ENCODE data around the gene FNDC7.
"Not testable (repeated sequence)": the region's sequence is repeated elsewhere in the genome, so short reads cannot be mapped to it uniquely, and the experiment has no call there.

Gene FNDC7

DNA sequence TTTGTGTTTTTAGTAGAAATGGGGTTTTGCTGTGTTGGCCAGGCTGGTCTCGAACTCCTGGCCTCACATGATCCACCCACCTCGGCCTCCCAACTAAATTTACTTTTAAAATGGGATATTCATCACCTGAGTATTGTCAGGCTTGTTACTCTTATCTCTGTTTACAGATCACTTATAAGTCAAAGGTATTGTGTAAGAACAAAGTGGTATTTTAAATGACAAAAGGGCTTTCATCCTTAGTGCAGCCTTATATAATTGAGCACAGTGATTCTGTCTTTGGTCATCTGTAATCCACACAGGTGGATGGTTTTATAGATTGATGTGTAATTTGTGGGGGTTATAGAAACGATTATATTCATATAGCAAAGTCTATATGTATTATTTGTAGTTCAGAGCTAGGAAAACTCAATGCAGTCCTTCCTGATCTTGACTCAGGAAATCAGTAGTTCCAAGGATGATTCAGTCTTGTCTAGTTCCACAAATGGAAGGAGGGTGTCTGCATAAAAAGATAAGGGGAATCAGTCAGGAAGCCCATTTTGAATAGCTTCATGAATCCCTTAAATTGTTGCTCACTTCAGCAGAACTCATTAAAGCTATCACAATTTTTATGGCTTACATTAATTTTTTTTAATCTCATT, 68.3 kb downstream of the FNDC7 start:
- Histone ChIP-seq H3K9ac (ENCODE audit: low read depth, low read length, poor library complexity) (no peak overlapping the region), H3K23ac (ENCODE audit: low read depth, low read length, poor library complexity) (no peak overlapping the region), H2AK5ac (ENCODE audit: low read depth, low read length) (no peak overlapping the region), H2AFZ (ENCODE audit: low read length) (no peak overlapping the region), H2BK15ac (ENCODE audit: low read length) (no peak overlapping the region), H3K18ac (ENCODE audit: low read length) (no peak overlapping the region), H3K4ac (ENCODE audit: low read length) (no peak overlapping the region), H3K4me3 (ENCODE audit: low read length in 2 of 2) (no peak overlapping the region), H2BK5ac (ENCODE audit: low read length) (no peak overlapping the region), H3K27me3 (ENCODE audit: control insufficient read depth in 3 of 3, insufficient read depth in 3 of 3, low read depth in 1 of 3, low read length in 3 of 3) (no peaks in the 10 kb centered on the region), H3K4me1 (ENCODE audit: control insufficient read depth in 2 of 2, insufficient read depth in 1 of 2, low read depth in 1 of 2, low read length in 2 of 2) (no peaks in the 10 kb centered on the region), H4K8ac (ENCODE audit: low read depth, low read length) (no peak overlapping the region), H3K9me3 (replicated peaks in 1 of 2; ENCODE audit: control insufficient read depth in 2 of 2, insufficient read depth in 1 of 2, low read depth in 1 of 2, low read length in 2 of 2) (peaks cover 10 to 33% of the 10 kb centered on the region in 2 donors), H3K4me2 (ENCODE audit: insufficient read depth, low read length, poor library complexity, severe bottlenecking) (no peak overlapping the region), H2BK120ac (ENCODE audit: low read depth, low read length) (no peak overlapping the region), H3K79me1 (ENCODE audit: low read depth, low read length) (no peaks in the 10 kb centered on the region), H3K14ac (ENCODE audit: low read length) (no peak overlapping the region), H3K27ac (replicated peaks; ENCODE audit: low read length) (no peak overlapping the region), H3K36me3 (replicated peaks in 1 of 2; ENCODE audit: control insufficient read depth in 2 of 2, insufficient read depth in 2 of 2, low read length in 2 of 2) (peaks cover 12 to 98% of the 10 kb centered on the region in 2 donors), H2BK12ac (ENCODE audit: low read length) (no peak overlapping the region), H4K91ac (ENCODE audit: low read depth, low read length, poor library complexity) (no peak overlapping the region)
- no peak for DNase-seq (ENCODE audit: low spot score)
- no CpG with 5 or more reads among the region's 3 CpGs for WGBS, 2 donors (ENCODE audit: extremely low coverage in 2 of 2, insufficient read length in 2 of 2, insufficient replicate concordance in 1 of 2)

- H2BK15ac ChIP-seq (ENCODE audit: low read length); H2BK5ac ChIP-seq (ENCODE audit: low read length); H3K27ac ChIP-seq (replicated peaks; ENCODE audit: low read length); H3K4ac ChIP-seq (ENCODE audit: low read length); H2AFZ ChIP-seq (ENCODE audit: low read length); H3K14ac ChIP-seq (ENCODE audit: low read length); H2BK12ac ChIP-seq (ENCODE audit: low read length); H3K18ac ChIP-seq (ENCODE audit: low read length); DNase-seq (ENCODE audit: low spot score); H4K91ac ChIP-seq (ENCODE audit: low read depth, low read length, poor library complexity); H3K4me3 ChIP-seq (ENCODE audit: low read length in 2 of 2); H3K79me1 ChIP-seq (ENCODE audit: low read depth, low read length); H2BK120ac ChIP-seq (ENCODE audit: low read depth, low read length); H3K27me3 ChIP-seq (ENCODE audit: control insufficient read depth in 3 of 3, insufficient read depth in 3 of 3, low read depth in 1 of 3, low read length in 3 of 3); H3K4me1 ChIP-seq (ENCODE audit: control insufficient read depth in 2 of 2, insufficient read depth in 1 of 2, low read depth in 1 of 2, low read length in 2 of 2); H3K23ac ChIP-seq (ENCODE audit: low read depth, low read length, poor library complexity); H4K8ac ChIP-seq (ENCODE audit: low read depth, low read length); H3K4me2 ChIP-seq (ENCODE audit: insufficient read depth, low read length, poor library complexity, severe bottlenecking); H3K9ac ChIP-seq (ENCODE audit: low read depth, low read length, poor library complexity); H2AK5ac ChIP-seq (ENCODE audit: low read depth, low read length): not testable (repeated sequence)
- Histone ChIP-seq H3K36me3 (replicated peaks in 1 of 2; ENCODE audit: control insufficient read depth in 2 of 2, insufficient read depth in 2 of 2, low read length in 2 of 2) (peaks cover 14 to 98% of the 10 kb centered on the region in 2 donors), H3K9me3 (replicated peaks in 1 of 2; ENCODE audit: control insufficient read depth in 2 of 2, insufficient read depth in 1 of 2, low read depth in 1 of 2, low read length in 2 of 2) (peaks cover 11 to 38% of the 10 kb centered on the region in 2 donors)
- WGBS, 2 donors (ENCODE audit: extremely low coverage in 2 of 2, insufficient read length in 2 of 2, insufficient replicate concordance in 1 of 2): no CpG with 5 or more reads among the region's 1 CpG
Measured at GRCh38 chr1:108781575-108781944, 68.9 kb downstream of the FNDC7 start.

GRCh38 chr1:108785264-108785663, 72.6 kb downstream of the FNDC7 start:
- no peak overlapping the region for H3K4ac ChIP-seq (ENCODE audit: low read length)
- H4K91ac ChIP-seq (ENCODE audit: low read depth, low read length, poor library complexity): no peak overlapping the region
- H3K9ac ChIP-seq (ENCODE audit: low read depth, low read length, poor library complexity): no peak overlapping the region
- no peaks in the 10 kb centered on the region for H3K4me1 ChIP-seq (ENCODE audit: control insufficient read depth in 2 of 2, insufficient read depth in 1 of 2, low read depth in 1 of 2, low read length in 2 of 2)
- no peak overlapping the region for H2BK120ac ChIP-seq (ENCODE audit: low read depth, low read length)
- no peaks in the 10 kb centered on the region for H3K79me1 ChIP-seq (ENCODE audit: low read depth, low read length)
- H3K14ac ChIP-seq (ENCODE audit: low read length): no peak overlapping the region
- H2AFZ ChIP-seq (ENCODE audit: low read length): no peak overlapping the region
- H2AK5ac ChIP-seq (ENCODE audit: low read depth, low read length): no peak overlapping the region
- no CpG with 5 or more reads among the region's 6 CpGs for WGBS, 2 donors (ENCODE audit: extremely low coverage in 2 of 2, insufficient read length in 2 of 2, insufficient replicate concordance in 1 of 2)
- no peak overlapping the region for H3K27ac ChIP-seq (replicated peaks; ENCODE audit: low read length)
- DNase-seq (ENCODE audit: low spot score): no peak
- peaks cover 11 to 48% of the 10 kb centered on the region in 2 donors for H3K9me3 ChIP-seq (replicated peaks in 1 of 2; ENCODE audit: control insufficient read depth in 2 of 2, insufficient read depth in 1 of 2, low read depth in 1 of 2, low read length in 2 of 2)
- H3K4me2 ChIP-seq (ENCODE audit: insufficient read depth, low read length, poor library complexity, severe bottlenecking): no peak overlapping the region
- no peak overlapping the region for H3K4me3 ChIP-seq (ENCODE audit: low read length in 2 of 2)
- no peak overlapping the region for H2BK15ac ChIP-seq (ENCODE audit: low read length)
- no peak overlapping the region for H4K8ac ChIP-seq (ENCODE audit: low read depth, low read length)
- H3K23ac ChIP-seq (ENCODE audit: low read depth, low read length, poor library complexity): no peak overlapping the region
- H2BK12ac ChIP-seq (ENCODE audit: low read length): no peak overlapping the region
- no peak overlapping the region for H3K18ac ChIP-seq (ENCODE audit: low read length)
- peaks cover 14 to 89% of the 10 kb centered on the region in 2 donors for H3K36me3 ChIP-seq (replicated peaks in 1 of 2; ENCODE audit: control insufficient read depth in 2 of 2, insufficient read depth in 2 of 2, low read length in 2 of 2)
- H3K27me3 ChIP-seq (ENCODE audit: control insufficient read depth in 3 of 3, insufficient read depth in 3 of 3, low read depth in 1 of 3, low read length in 3 of 3): no peaks in the 10 kb centered on the region
- no peak overlapping the region for H2BK5ac ChIP-seq (ENCODE audit: low read length)

DNA sequence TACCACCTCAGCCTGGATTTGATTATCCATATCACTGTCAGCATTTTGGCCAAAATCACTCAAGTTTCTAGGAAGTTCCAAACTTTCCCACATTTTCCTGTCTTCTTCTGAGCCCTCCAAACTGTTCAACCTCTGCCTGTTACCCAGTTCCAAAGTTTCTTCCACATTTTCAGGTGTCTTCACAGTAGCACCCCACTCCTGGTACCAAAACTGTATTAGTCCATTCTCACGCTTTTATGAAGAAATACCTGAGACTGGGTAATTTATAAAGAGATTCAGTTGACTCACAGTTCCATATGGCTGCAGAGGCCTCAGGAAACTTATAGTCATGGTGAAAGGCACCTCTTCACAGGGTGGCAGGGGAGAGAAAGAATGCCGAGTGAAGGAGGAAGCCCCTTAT, 73.2 kb downstream of the FNDC7 start:
- no peak overlapping the region for H3K4me2 ChIP-seq (ENCODE audit: insufficient read depth, low read length, poor library complexity, severe bottlenecking)
- no peak overlapping the region for H2AFZ ChIP-seq (ENCODE audit: low read length)
- no peak overlapping the region for H2BK12ac ChIP-seq (ENCODE audit: low read length)
- no peak overlapping the region for H3K14ac ChIP-seq (ENCODE audit: low read length)
- no peaks in the 10 kb centered on the region for H3K79me1 ChIP-seq (ENCODE audit: low read depth, low read length)
- no peak overlapping the region for H2BK5ac ChIP-seq (ENCODE audit: low read length)
- no peak overlapping the region for H2AK5ac ChIP-seq (ENCODE audit: low read depth, low read length)
- H4K8ac ChIP-seq (ENCODE audit: low read depth, low read length): no peak overlapping the region
- no peaks in the 10 kb centered on the region for H3K4me1 ChIP-seq (ENCODE audit: control insufficient read depth in 2 of 2, insufficient read depth in 1 of 2, low read depth in 1 of 2, low read length in 2 of 2)
- no CpG with 5 or more reads among the region's 2 CpGs for whole genome bisulfite sequencing, 2 donors (ENCODE audit: extremely low coverage in 2 of 2, insufficient read length in 2 of 2, insufficient replicate concordance in 1 of 2)
- H3K9me3 ChIP-seq (replicated peaks in 1 of 2; ENCODE audit: control insufficient read depth in 2 of 2, insufficient read depth in 1 of 2, low read depth in 1 of 2, low read length in 2 of 2): peaks cover 11 to 52% of the 10 kb centered on the region in 2 donors
- no peak overlapping the region for H3K23ac ChIP-seq (ENCODE audit: low read depth, low read length, poor library complexity)
- no peak overlapping the region for H3K27ac ChIP-seq (replicated peaks; ENCODE audit: low read length)
- DNase-seq (ENCODE audit: low spot score): no peak
- H3K18ac ChIP-seq (ENCODE audit: low read length): no peak overlapping the region
- H3K27me3 ChIP-seq (ENCODE audit: control insufficient read depth in 3 of 3, insufficient read depth in 3 of 3, low read depth in 1 of 3, low read length in 3 of 3): no peaks in the 10 kb centered on the region
- H4K91ac ChIP-seq (ENCODE audit: low read depth, low read length, poor library complexity): no peak overlapping the region
- H3K4ac ChIP-seq (ENCODE audit: low read length): no peak overlapping the region
- no peak overlapping the region for H3K4me3 ChIP-seq (ENCODE audit: low read length in 2 of 2)
- no peak overlapping the region for H2BK120ac ChIP-seq (ENCODE audit: low read depth, low read length)
- H3K9ac ChIP-seq (ENCODE audit: low read depth, low read length, poor library complexity): no peak overlapping the region
- H3K36me3 ChIP-seq (replicated peaks in 1 of 2; ENCODE audit: control insufficient read depth in 2 of 2, insufficient read depth in 2 of 2, low read length in 2 of 2): peaks cover 14 to 87% of the 10 kb centered on the region in 2 donors
- H2BK15ac ChIP-seq (ENCODE audit: low read length): no peak overlapping the region

Data from neuronal stem cell (in vitro differentiated cells).